ENCODE measurements around the gene CASQ1.

DNA sequence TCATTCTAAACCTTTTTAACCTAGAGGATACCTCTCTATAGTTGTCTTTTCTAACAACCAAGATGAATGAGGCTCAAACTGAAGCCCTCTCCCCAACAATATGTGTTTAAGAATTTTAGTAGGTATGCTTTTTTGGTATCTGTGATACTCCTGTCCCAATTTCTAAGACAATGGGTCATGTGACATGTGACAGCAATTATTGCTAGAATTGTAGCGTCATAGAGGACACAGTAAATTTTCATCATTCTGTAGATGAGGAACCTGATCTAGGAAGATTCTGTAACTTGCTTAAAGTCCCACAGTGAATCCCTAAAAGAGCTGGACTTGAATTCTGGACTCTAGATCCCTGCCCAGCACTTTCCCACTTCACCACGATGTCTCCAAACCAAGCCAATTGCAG is 11.6 kb upstream of the CASQ1 start:
- TF ChIP-seq CTCF (IDR thresholded peaks at IDR 0.05; ENCODE audit: insufficient read depth, low read length, poor library complexity, severe bottlenecking), result no peak
- TF ChIP-seq EZH2phosphoT487 (conservative IDR thresholded peaks at IDR 0.05; ENCODE audit: low read length), result no peak
